GM23338 (cell line): ENCODE results near the gene EYS. TPM values are rescaled to one million over a fixed set of nuclear protein-coding genes. Genes with fewer than 3 reads are reported as not detected.

Source experiments
- ATAC-seq: fragments of 200-7000 bp; cut with Tn5 transposase; 3 replicates; pipeline ENCODE4 v1.9.1; 2020
- DNase-seq: peaks from one replicate; pipeline ENCODE4 v3.0.0-alpha.2; 2015; ENCODE audit warnings: low spot score
- H2AFZ ChIP-seq: fragments of 200-600 bp; sonication (generic); 2 replicates; pipeline ENCODE4 v1.8.0; 2016; ENCODE audit warnings: antibody characterized with exemption, mild to moderate bottlenecking, moderate library complexity
- H3F3A ChIP-seq: fragments of 200-600 bp; sonication (generic); replicated peaks from 2 replicates; pipeline ENCODE4 v1.8.0; 2017; ENCODE audit warnings: antibody characterized with exemption, mixed run types, low read depth
- H3K27ac ChIP-seq: fragments of 200-600 bp; sonication (generic); 2 replicates; pipeline ENCODE4 v1.6.1; 2016; ENCODE audit warnings: low read depth
- H3K27me3 ChIP-seq: fragments of 200-600 bp; sonication (generic); 2 replicates; pipeline ENCODE4 v1.8.0; 2016; ENCODE audit warnings: mild to moderate bottlenecking, mixed run types, moderate library complexity; ENCODE audit not compliant: insufficient read depth
- H3K36me3 ChIP-seq: fragments of 200-600 bp; sonication (generic); 2 replicates; pipeline ENCODE4 v1.8.0; 2016; ENCODE audit warnings: mild to moderate bottlenecking; ENCODE audit not compliant: insufficient read depth
- H3K4me1 ChIP-seq: fragments of 200-600 bp; sonication (generic); 2 replicates; pipeline ENCODE4 v1.8.0; 2016; ENCODE audit warnings: mild to moderate bottlenecking, moderate library complexity; ENCODE audit not compliant: insufficient read depth
- H3K4me2 ChIP-seq: fragments of 200-600 bp; sonication (generic); 2 replicates; pipeline ENCODE4 v1.7.1; 2017; ENCODE audit warnings: mixed run types
- H3K4me3 ChIP-seq: fragments of 200-600 bp; sonication (generic); 2 replicates; pipeline ENCODE4 v1.6.1; 2016; ENCODE audit warnings: mixed run types
- H3K79me2 ChIP-seq: fragments of 200-600 bp; sonication (generic); replicated peaks from 2 replicates; pipeline ENCODE4 v1.8.0; 2017; ENCODE audit warnings: mild to moderate bottlenecking; ENCODE audit not compliant: insufficient read depth
- H3K9me2 ChIP-seq: fragments of 200-600 bp; sonication (generic); 2 replicates; pipeline ENCODE4 v1.8.0; 2017; ENCODE audit not compliant: insufficient read depth
- H4K20me1 ChIP-seq: fragments of 200-600 bp; sonication (generic); replicated peaks from 2 replicates; pipeline ENCODE4 v1.8.0; 2017; ENCODE audit warnings: mild to moderate bottlenecking; ENCODE audit not compliant: insufficient read depth
- H3K27ac Mint-ChIP-seq: 2 replicates; pipeline ENCODE4 v1.8.0; 2020; ENCODE audit warnings: inconsistent platforms, mild to moderate bottlenecking, moderate library complexity, mixed read lengths
- H3K27me3 Mint-ChIP-seq: 3 replicates; pipeline ENCODE4 v1.8.0; 2022; ENCODE audit warnings: low read depth, mild to moderate bottlenecking, moderate library complexity, mixed read lengths, inconsistent platforms; ENCODE audit not compliant: insufficient read depth, poor library complexity
- H3K36me3 Mint-ChIP-seq: 3 replicates; pipeline ENCODE4 v1.8.0; 2021; ENCODE audit warnings: low read depth, mild to moderate bottlenecking, inconsistent platforms, moderate library complexity, mixed read lengths
- H3K4me1 Mint-ChIP-seq: 3 replicates; pipeline ENCODE4 v1.8.0; 2020; ENCODE audit warnings: mild to moderate bottlenecking, inconsistent platforms, mixed read lengths
- H3K4me3 Mint-ChIP-seq: 3 replicates; pipeline ENCODE4 v1.8.0; 2021; ENCODE audit warnings: moderate library complexity, mild to moderate bottlenecking, inconsistent platforms, mixed read lengths
- H3K9me3 Mint-ChIP-seq: 3 replicates; pipeline ENCODE4 v1.8.0; 2020; ENCODE audit warnings: moderate library complexity, mild to moderate bottlenecking, inconsistent platforms, mixed read lengths
- CREB1 ChIP-seq: fragments of 250-450 bp; sonication (Bioruptor Pico); IDR thresholded peaks from 2 replicates; pipeline ENCODE4 v1.5.0; 2020; ENCODE audit warnings: low read depth, mild to moderate bottlenecking, moderate library complexity
- EZH2 ChIP-seq: fragments of 200-600 bp; sonication (generic); IDR thresholded peaks from one replicate; pipeline ENCODE4 v1.8.0; 2017; ENCODE audit warnings: antibody characterized with exemption, mild to moderate bottlenecking, low read depth; ENCODE audit not compliant: unreplicated experiment
- EZH2phosphoT487 ChIP-seq: fragments of 200-600 bp; sonication (generic); IDR thresholded peaks from one replicate; pipeline ENCODE4 v1.8.1; 2018; ENCODE audit warnings: antibody characterized with exemption; ENCODE audit not compliant: unreplicated experiment
- JUNB ChIP-seq: IDR thresholded peaks from one replicate; pipeline ENCODE4 v1.6.1; 2016; ENCODE audit warnings: antibody characterized with exemption; ENCODE audit not compliant: unreplicated experiment
- NANOG ChIP-seq: IDR thresholded peaks from 2 replicates; pipeline ENCODE4 v1.6.1; 2016; ENCODE audit warnings: antibody characterized with exemption, borderline replicate concordance
- POLR2AphosphoS5 ChIP-seq: IDR thresholded peaks from 2 replicates; pipeline ENCODE4 v1.6.1; 2016; ENCODE audit warnings: antibody characterized with exemption, low read depth
- STAT1 ChIP-seq: IDR thresholded peaks from one replicate; pipeline ENCODE4 v1.6.1; 2016; ENCODE audit warnings: antibody characterized with exemption; ENCODE audit not compliant: unreplicated experiment
- ZNF114 ChIP-seq: fragments of 250-450 bp; sonication (Bioruptor Pico); IDR thresholded peaks from 2 replicates; pipeline ENCODE4 v1.5.0; 2020; ENCODE audit warnings: mild to moderate bottlenecking, moderate library complexity
- ZNF331 ChIP-seq: fragments of 250-450 bp; sonication (Bioruptor Pico); IDR thresholded peaks from 2 replicates; pipeline ENCODE4 v1.5.0; 2020; ENCODE audit warnings: low read depth, mild to moderate bottlenecking, moderate library complexity
- polyA plus RNA-seq: library from polyadenylated mRNA; unstranded; fragments of >200 nt; fragmentation: Nextera tagmentation; extraction: Ambion mirVana; gene quantifications from 2 replicates; pipeline ENCODE4 v1.2.1, GENCODE V29; 2016
- total RNA-seq: library from RNA; depleted of rRNA; stranded (reverse); fragments of >200 nt; shearing (Covaris generic); gene quantifications from 2 replicates; pipeline ENCODE4 v1.2.3, GENCODE V29; 2014
- TF ChIP-seq, protein P1 (sequence below): IDR thresholded peaks from 2 replicates; pipeline ENCODE4 v1.6.1; 2016; ENCODE audit warnings: antibody characterized with exemption
- TF ChIP-seq, protein P2 (sequence below), 2 experiments: fragments of 200-600 bp in 1 of 2; sonication (generic) in 1 of 2; conservative IDR thresholded peaks; 2 replicates each; pipeline versions ENCODE4 v1.5.1 to v1.6.1; 2016 to 2017; ENCODE audit warnings: antibody characterized with exemption in 2 of 2, low read depth in 2 of 2, mild to moderate bottlenecking in 2 of 2, moderate library complexity in 1 of 2
- TF ChIP-seq, protein P3 (sequence below): IDR thresholded peaks from one replicate; pipeline ENCODE4 v1.6.1; 2018; ENCODE audit warnings: antibody characterized with exemption; ENCODE audit not compliant: unreplicated experiment

The EYS gene
- total and polyA plus RNA-seq, 2 experiments from 2014 or later: 0.38 to 0.52 TPM

DNA sequence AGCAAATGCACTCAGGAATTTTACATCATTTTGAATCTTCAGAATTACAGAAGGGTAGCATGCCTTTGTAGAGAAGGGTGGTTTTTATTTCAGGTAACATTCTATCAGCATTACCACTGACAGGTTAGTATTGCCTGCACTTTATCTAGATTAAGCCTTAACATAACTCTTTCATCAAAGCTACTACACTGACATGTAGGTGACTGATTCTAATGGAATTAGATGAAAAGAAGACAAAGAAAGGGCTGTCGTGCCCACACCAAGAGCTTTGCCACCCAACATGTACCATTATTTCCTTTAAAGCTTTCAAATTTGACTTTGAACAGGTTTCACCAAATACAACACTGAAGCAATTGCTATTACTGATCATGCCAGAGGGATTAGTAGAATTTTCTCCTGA is 551.9 kb downstream of the EYS start (continued):
- no peak for TF ChIP-seq NANOG
- TF ChIP-seq STAT1: no peak
- TF ChIP-seq, protein P1, sequence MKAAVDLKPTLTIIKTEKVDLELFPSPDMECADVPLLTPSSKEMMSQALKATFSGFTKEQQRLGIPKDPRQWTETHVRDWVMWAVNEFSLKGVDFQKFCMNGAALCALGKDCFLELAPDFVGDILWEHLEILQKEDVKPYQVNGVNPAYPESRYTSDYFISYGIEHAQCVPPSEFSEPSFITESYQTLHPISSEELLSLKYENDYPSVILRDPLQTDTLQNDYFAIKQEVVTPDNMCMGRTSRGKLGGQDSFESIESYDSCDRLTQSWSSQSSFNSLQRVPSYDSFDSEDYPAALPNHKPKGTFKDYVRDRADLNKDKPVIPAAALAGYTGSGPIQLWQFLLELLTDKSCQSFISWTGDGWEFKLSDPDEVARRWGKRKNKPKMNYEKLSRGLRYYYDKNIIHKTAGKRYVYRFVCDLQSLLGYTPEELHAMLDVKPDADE: no peak
- TF ChIP-seq ZNF114 (CRISPR knock-in tag): no peak
- no peak for TF ChIP-seq EZH2
- TF ChIP-seq CREB1 (CRISPR knock-in tag): no peak
- TF ChIP-seq, protein P2, sequence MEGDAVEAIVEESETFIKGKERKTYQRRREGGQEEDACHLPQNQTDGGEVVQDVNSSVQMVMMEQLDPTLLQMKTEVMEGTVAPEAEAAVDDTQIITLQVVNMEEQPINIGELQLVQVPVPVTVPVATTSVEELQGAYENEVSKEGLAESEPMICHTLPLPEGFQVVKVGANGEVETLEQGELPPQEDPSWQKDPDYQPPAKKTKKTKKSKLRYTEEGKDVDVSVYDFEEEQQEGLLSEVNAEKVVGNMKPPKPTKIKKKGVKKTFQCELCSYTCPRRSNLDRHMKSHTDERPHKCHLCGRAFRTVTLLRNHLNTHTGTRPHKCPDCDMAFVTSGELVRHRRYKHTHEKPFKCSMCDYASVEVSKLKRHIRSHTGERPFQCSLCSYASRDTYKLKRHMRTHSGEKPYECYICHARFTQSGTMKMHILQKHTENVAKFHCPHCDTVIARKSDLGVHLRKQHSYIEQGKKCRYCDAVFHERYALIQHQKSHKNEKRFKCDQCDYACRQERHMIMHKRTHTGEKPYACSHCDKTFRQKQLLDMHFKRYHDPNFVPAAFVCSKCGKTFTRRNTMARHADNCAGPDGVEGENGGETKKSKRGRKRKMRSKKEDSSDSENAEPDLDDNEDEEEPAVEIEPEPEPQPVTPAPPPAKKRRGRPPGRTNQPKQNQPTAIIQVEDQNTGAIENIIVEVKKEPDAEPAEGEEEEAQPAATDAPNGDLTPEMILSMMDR (conservative IDR thresholded peaks at IDR 0.05; ENCODE audit: low read depth in 2 of 2): no peak
- no peak for TF ChIP-seq EZH2phosphoT487
- TF ChIP-seq, protein P3, sequence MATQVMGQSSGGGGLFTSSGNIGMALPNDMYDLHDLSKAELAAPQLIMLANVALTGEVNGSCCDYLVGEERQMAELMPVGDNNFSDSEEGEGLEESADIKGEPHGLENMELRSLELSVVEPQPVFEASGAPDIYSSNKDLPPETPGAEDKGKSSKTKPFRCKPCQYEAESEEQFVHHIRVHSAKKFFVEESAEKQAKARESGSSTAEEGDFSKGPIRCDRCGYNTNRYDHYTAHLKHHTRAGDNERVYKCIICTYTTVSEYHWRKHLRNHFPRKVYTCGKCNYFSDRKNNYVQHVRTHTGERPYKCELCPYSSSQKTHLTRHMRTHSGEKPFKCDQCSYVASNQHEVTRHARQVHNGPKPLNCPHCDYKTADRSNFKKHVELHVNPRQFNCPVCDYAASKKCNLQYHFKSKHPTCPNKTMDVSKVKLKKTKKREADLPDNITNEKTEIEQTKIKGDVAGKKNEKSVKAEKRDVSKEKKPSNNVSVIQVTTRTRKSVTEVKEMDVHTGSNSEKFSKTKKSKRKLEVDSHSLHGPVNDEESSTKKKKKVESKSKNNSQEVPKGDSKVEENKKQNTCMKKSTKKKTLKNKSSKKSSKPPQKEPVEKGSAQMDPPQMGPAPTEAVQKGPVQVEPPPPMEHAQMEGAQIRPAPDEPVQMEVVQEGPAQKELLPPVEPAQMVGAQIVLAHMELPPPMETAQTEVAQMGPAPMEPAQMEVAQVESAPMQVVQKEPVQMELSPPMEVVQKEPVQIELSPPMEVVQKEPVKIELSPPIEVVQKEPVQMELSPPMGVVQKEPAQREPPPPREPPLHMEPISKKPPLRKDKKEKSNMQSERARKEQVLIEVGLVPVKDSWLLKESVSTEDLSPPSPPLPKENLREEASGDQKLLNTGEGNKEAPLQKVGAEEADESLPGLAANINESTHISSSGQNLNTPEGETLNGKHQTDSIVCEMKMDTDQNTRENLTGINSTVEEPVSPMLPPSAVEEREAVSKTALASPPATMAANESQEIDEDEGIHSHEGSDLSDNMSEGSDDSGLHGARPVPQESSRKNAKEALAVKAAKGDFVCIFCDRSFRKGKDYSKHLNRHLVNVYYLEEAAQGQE: no peak

DNA sequence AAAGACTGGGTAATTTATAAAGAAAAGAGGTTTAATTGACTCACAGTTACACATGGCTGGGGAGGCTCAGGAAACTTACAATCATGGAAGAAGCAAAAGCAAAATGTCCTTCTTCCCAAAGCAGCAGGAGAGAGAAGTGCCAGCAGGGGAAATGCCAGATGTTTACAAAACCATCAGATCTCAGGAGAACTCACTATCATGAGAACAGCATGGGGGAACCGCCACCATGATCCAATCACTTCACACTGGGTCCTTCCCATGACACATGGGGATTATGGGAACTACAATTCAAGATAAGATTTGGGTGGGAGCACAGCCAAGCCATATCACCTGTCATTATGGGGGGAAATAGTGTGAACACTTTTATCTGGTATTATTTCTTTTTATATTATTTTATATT is 557.2 kb downstream of the EYS start:
- no peak for DNase-seq
- TF ChIP-seq EZH2phosphoT487: no peak
- TF ChIP-seq POLR2AphosphoS5: no peak
- no peak for TF ChIP-seq JUNB
- no peak for TF ChIP-seq ZNF114 (CRISPR knock-in tag)
- TF ChIP-seq, protein P1: no peak
- TF ChIP-seq ZNF331 (CRISPR knock-in tag): no peak
- TF ChIP-seq EZH2: no peak
- TF ChIP-seq, protein P2 (conservative IDR thresholded peaks at IDR 0.05; ENCODE audit: low read depth in 2 of 2): no peak
- TF ChIP-seq, protein P3: no peak
- no peak for TF ChIP-seq CREB1 (CRISPR knock-in tag)
- TF ChIP-seq NANOG: no peak
- no peak for TF ChIP-seq STAT1
- no peaks in the 10 kb centered on the region for H3K36me3 ChIP-seq
- no peaks in the 10 kb centered on the region for H3K9me2 ChIP-seq
- H3K4me1 Mint-ChIP-seq: no peaks in the 10 kb centered on the region
- H3K9me3 Mint-ChIP-seq: peaks cover 24% of the 10 kb centered on the region
- H3K27ac ChIP-seq: no peak overlapping the region
- H3K27me3 ChIP-seq: no peaks in the 10 kb centered on the region
- H3K4me3 ChIP-seq: no peak overlapping the region
- no peaks in the 10 kb centered on the region for H3K79me2 ChIP-seq
- no peak overlapping the region for H2AFZ ChIP-seq
- H3K27me3 Mint-ChIP-seq: no peaks in the 10 kb centered on the region
- H4K20me1 ChIP-seq: no peaks in the 10 kb centered on the region
- H3K27ac Mint-ChIP-seq: no peak overlapping the region
- peaks cover 20% of the 10 kb centered on the region for H3K36me3 Mint-ChIP-seq
- ATAC-seq: no peak
- H3K4me2 ChIP-seq: no peak overlapping the region
- H3K4me3 Mint-ChIP-seq: no peak overlapping the region
- no peaks in the 10 kb centered on the region for H3K4me1 ChIP-seq
- H3F3A ChIP-seq: no peaks in the 10 kb centered on the region
